GM21528 (cell line): Measurements from ENCODE around the gene CBS.
"Not testable (repeated sequence)": the region's sequence is repeated elsewhere in the genome, so short reads cannot be mapped to it uniquely, and the experiment has no call there.

Experiments used
- ATAC-seq: cut with Tn5 transposase; IDR thresholded peaks from one replicate; pipeline ENCODE4 v1.9.1; 2021; ENCODE audit warnings: mild to moderate bottlenecking, moderate library complexity; ENCODE audit not compliant: unreplicated experiment, low FRiP score

Gene CBS

DNA sequence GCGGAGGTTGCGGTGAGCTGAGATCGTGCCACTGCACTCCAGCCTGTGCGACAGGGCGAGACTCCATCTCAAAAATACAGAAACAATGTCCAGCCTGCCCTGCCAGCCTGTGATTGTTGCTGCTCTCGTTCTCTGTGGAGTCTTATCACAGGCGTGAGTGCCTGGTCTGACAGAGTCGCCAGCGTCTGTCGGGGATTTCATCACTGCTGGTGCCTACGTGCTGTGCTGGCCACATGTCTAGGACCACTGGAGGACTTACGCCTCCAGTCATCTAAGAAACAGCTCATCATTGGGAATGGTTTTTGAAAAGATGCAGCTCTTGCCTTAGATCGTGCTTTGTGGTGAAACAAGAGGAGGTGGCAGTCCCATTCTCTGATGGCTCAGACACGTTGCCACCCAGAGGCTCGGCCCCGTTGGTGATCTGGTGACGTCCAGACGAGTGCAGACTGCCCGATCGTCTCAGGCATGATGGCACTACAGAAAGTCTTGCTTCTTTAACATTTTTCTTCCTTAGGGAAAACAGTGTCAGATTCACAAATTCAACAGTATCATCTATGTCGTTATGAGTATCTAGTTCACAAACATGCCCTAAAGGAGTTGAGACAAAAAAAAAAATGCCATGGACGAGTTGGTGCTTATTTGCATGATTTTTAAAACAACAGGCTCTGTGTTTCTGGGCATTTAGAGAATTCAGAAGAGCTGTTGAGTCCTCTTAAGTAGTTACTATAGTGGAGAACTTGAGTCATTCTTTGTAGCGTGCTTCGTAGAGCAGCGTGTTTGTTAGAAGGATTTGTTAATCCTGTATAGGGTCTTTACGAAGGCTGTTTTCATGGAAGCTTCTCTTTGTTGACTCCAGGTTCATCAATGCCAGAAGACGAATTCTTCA is 47.5 kb downstream of the CBS start:
- ATAC-seq = no peak

GRCh38 chr21:43025636-43026180 is 49.9 kb downstream of the CBS start:
- no peak for ATAC-seq

DNA sequence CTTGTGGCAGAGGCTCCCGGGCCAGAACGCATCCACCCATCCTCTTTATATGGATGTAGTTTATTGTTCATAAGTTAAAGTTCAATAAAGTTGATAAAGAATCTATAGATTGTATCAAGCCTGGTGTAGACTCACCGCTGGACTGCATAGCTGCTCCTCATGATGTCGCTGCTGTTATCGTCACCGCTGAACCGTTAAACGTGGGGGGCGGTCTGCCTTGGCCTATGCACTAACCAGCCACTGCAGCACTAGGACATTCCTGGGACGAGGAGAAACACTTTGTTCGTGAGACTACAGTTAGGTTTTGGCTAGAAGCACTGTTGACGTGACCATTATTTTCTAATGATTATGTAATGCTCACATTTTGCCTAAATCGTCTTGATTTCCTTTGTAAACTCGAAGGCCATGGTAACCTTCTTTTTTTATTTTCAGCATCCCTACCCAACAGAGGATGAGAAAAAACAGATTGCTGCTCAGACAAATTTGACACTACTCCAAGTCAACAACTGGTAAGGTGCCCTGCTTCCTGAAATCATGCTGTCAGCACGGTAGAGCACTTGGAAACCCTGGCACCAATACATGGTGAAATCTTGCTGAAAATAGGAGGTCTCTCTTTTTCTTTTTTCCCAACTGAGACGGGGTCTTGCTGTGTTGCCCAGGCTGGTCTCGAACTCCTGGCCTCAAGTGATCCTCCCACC is 51.0 kb downstream of the CBS start:
- ATAC-seq = no peak

DNA sequence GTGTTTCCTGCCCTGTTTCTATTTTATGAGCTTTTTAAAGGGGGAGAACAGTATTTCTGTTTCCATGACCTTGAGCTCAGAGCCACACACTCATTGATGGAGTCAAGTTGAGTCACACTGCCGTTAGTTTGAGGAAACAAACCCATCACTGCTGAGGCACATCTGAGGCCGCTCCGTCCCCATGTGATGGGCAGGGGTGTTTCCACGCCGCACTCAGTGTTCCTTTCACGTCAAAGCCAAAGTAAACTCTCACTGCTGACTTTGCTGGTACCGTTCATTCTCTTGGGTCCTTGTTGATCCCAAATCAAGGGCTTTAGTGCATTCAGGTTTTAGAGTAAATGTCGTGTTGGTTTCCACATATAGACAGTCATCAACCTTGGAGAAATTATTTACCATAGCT is 52.5 kb downstream of the CBS start:
- ATAC-seq = no peak

GRCh38 chr21:43021756-43022600 is 53.7 kb downstream of the CBS start:
- no peak for ATAC-seq

- no peak for ATAC-seq
Measured at GRCh38 chr21:43021191-43021590, 54.4 kb downstream of the CBS start.

- ATAC-seq = no peak
Measured at GRCh38 chr21:43020771-43021170, 54.9 kb downstream of the CBS start.

DNA sequence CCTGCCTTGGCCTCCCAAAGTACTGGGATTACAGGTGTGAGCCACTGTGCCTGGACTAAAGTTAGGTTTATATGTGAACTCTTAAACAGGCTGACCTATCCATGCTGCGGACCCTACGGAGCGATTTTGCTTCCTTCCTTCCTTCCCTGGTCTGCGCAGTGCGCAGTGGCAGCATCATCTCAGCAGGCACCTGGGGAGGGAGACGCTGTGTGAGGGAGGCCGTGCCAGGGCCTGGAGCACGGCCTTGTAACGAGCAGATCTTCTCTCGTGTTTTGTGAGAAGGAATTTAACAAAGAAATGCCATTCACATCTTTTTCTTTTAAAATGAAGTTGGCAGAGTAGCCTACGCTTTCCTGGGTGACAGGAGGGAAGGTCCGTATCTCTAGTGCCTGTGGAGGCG is 55.5 kb downstream of the CBS start:
- no peak for ATAC-seq

DNA sequence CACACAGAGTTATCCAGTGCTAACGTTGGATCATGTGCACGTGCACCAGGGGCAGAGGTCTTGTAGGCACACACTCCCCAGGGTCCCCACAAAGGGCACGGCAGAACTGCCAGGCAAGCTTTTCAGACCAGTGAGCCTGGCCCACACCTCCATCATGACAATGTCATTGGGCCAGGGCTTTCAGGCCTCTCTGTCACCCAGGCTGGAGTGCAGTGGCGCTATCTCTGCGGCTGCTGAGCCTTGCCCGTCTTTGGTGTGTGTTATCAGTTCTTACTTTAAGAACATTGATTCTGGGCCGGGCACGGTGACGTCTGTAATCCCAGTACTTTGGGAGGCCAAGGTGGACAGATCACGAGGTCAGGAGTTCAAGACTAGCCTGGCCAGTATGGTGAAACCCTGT is 57.1 kb downstream of the CBS start:
- no peak for ATAC-seq

GRCh38 chr21:43016728-43017127 is 58.9 kb downstream of the CBS start:
- ATAC-seq = no peak

GRCh38 chr21:43015906-43016540 is 59.6 kb downstream of the CBS start:
- no peak for ATAC-seq

- no peak for ATAC-seq
Measured at GRCh38 chr21:43012596-43012995, 63.0 kb downstream of the CBS start.

GRCh38 chr21:43006874-43007208 is 68.8 kb downstream of the CBS start:
- no peak for ATAC-seq

- not testable (repeated sequence) for ATAC-seq
Measured at GRCh38 chr21:43006051-43006873, 69.4 kb downstream of the CBS start.

GRCh38 chr21:43005635-43006034 is 70.0 kb downstream of the CBS start:
- ATAC-seq = no peak

- ATAC-seq = no peak
Measured at GRCh38 chr21:43004926-43005325, 70.7 kb downstream of the CBS start.
